Psoas muscle (tissue), 8 donors: Measurements from ENCODE around the gene PCDHA4. TPM values are rescaled to one million over a fixed set of nuclear protein-coding genes. Genes with fewer than 3 reads are reported as not detected.
"Not testable (repeated sequence)": the region's sequence is repeated elsewhere in the genome, so short reads cannot be mapped to it uniquely, and the experiment has no call there.

ENCODE experiments used
- ATAC-seq, 4 donors: fragments of 200-7000 bp; cut with Tn5 transposase; one replicate each; pipeline ENCODE4 v1.9.1; 2020; ENCODE audit warnings: moderate library complexity in 3 of 4, mild to moderate bottlenecking in 2 of 4
- DNase-seq, 2 donors: peaks; one replicate each; pipeline ENCODE4 v3.0.0-alpha.2; 2020
- H3K27ac ChIP-seq: fragments of 200-600 bp; one replicate; pipeline ENCODE4 v1.8.0; 2022
- H3K27me3 ChIP-seq, 3 donors: fragments of 200-600 bp in 1 of 3; one replicate each; pipeline versions ENCODE4 v1.6.1 to v1.8.0; 2013 to 2022; ENCODE audit warnings: low read length in 2 of 3, mild to moderate bottlenecking in 2 of 3, moderate library complexity in 1 of 3; ENCODE audit not compliant: insufficient read depth in 3 of 3
- H3K36me3 ChIP-seq, 2 donors: fragments of 200-600 bp in 1 of 2; one replicate each; pipeline versions ENCODE4 v1.6.1 to v1.8.0; 2013 to 2022; ENCODE audit warnings: low read depth in 1 of 2, mild to moderate bottlenecking in 1 of 2, moderate library complexity in 1 of 2; ENCODE audit not compliant: insufficient read depth in 1 of 2
- H3K4me1 ChIP-seq: fragments of 200-600 bp; one replicate; pipeline ENCODE4 v1.8.0; 2022
- H3K4me3 ChIP-seq: fragments of 200-600 bp; one replicate; pipeline ENCODE4 v1.8.0; 2022; ENCODE audit warnings: mild to moderate bottlenecking
- H3K9me3 ChIP-seq: fragments of 200-600 bp; one replicate; pipeline ENCODE4 v1.8.0; 2022
- CTCF ChIP-seq: fragments of 200-600 bp; IDR thresholded peaks from one replicate; pipeline ENCODE4 v1.8.0; 2022; ENCODE audit warnings: antibody characterized with exemption
- WGBS, 3 donors: extraction: QIAGEN DNeasy Blood & Tissue Kit; methylation state at CpG; one replicate each; pipeline versions ENCODE4 v1.1.6 to v1.1.7; 2013; 5-methylcytosine and 5-hydroxymethylcytosine counted together
- intact Hi-C, 2 donors: fragments of 100-400 bp; cut with DNase I; formaldehyde crosslinking; loops; one replicate each; pipeline versions ENCODE4 v1.11.0 to v1.14.2; 2022
- polyA plus RNA-seq, 3 donors: library from polyadenylated mRNA; stranded (reverse); fragments of 200-250 nt; gene quantifications; one replicate each; pipeline ENCODE4 v1.2.3, GENCODE V29; 2013
- total RNA-seq, 4 donors: library from RNA; stranded (reverse); fragmentation: NEBNext Ultra II Directional in 2 of 4; extraction: Animal tissue kit (Norgen Biotek cat#: 25700) in 2 of 4; gene quantifications; one replicate each; pipeline versions ENCODE4 v1.2.1 to v1.2.4, GENCODE V29; 2021 to 2023
- donor health status: healthy with polysubstance abuse.
- donor health status: DM: no; HTN: no; CAD: no; lungs with moderate emphysema.
- donor health status: Bipolar disorder and iron deficiency.
- donor health status: healthy.
- donor health status: DM: yes; HTN: yes; CAD: no.
- donor health status: DM: no; HTN: no; CAD: no.
- donor health status: DM: no; HTN: no; CAD: no.
- donor health status: DM: yes; HTN: yes; CAD: no.

Gene PCDHA4
- total and polyA plus RNA-seq, 7 donors: 0.01 to 0.08 (median 0.06) TPM; not detected in 2

- no peak overlapping the region for H3K27ac ChIP-seq
- no peak for ATAC-seq
- TF ChIP-seq CTCF: no peak
- no peaks in the 10 kb centered on the region for H3K4me1 ChIP-seq
- peaks cover 0 to 9% (median 4%) of the 10 kb centered on the region in 3 donors for H3K27me3 ChIP-seq
- H3K36me3 ChIP-seq: no peaks in the 10 kb centered on the region
- H3K4me3 ChIP-seq: no peak overlapping the region
- DNase-seq: no peak
- intact Hi-C loops: no loop called here
- WGBS, 3 donors: 33 to 45% (median 36%) methylated on average over 50 to 53 of the region's 53 CpGs
- H3K9me3 ChIP-seq: no peaks in the 10 kb centered on the region
These were observed 4.0 kb upstream of the PCDHA4 start for GRCh38 chr5:140802781-140803271.

GRCh38 chr5:140808241-140808888, 1.5 kb downstream of the PCDHA4 start:
- H3K4me3 ChIP-seq, H3K36me3 ChIP-seq, H3K9me3 ChIP-seq, H3K27ac ChIP-seq, H3K27me3 ChIP-seq, DNase-seq, ATAC-seq, H3K4me1 ChIP-seq, intact Hi-C loops: not testable (repeated sequence)
- 51 to 60% (median 55%) methylated on average over 62 of the region's 62 CpGs for WGBS, 3 donors

- H3K27ac ChIP-seq: no peak overlapping the region
- no peaks in the 10 kb centered on the region for H3K36me3 ChIP-seq
- intact Hi-C loops: no loop called here
- H3K4me1 ChIP-seq: no peaks in the 10 kb centered on the region
- DNase-seq: no peak
- ATAC-seq: no peak
- H3K4me3 ChIP-seq: no peak overlapping the region
- peaks cover 0 to 4% (median 0%) of the 10 kb centered on the region in 3 donors for H3K27me3 ChIP-seq
- no peak for TF ChIP-seq CTCF
- WGBS, 3 donors: 59 to 68% (median 64%) methylated on average over 42 to 43 of the region's 43 CpGs
- H3K9me3 ChIP-seq: peaks cover 4% of the 10 kb centered on the region
These were observed 2.0 kb downstream of the PCDHA4 start for GRCh38 chr5:140808889-140809291.

- no peak for DNase-seq
- H3K36me3 ChIP-seq: no peaks in the 10 kb centered on the region
- peaks cover 0 to 11% (median 2%) of the 10 kb centered on the region in 3 donors for H3K27me3 ChIP-seq
- H3K27ac ChIP-seq: no peak within 1 kb of the TSS
- H3K9me3 ChIP-seq: peaks cover 4% of the 10 kb centered on the region
- no peak within 1 kb of the TSS for H3K4me3 ChIP-seq
- peak; percentile 19 for TF ChIP-seq CTCF
- WGBS, 3 donors: 23 to 25% (median 24%) methylated on average over 35 to 39 of the region's 39 CpGs
- H3K4me1 ChIP-seq: no peaks in the 10 kb centered on the region
- ATAC-seq: no peak
- intact Hi-C loops: no loop called here
These were observed 14.8 kb downstream of the PCDHA4 start, which contains the start of gene PCDHA5 for GRCh38 chr5:140821375-140822280. Gene PCDHA5, plus strand, starts transcription at chr5:140821613.

GRCh38 chr5:140822281-140822629, 15.4 kb downstream of the PCDHA4 start:
- 21 to 27% (median 24%) methylated on average over 6 of the region's 6 CpGs for WGBS, 3 donors
- Histone ChIP-seq H3K27me3 (peaks cover 0 to 17% (median 2%) of the 10 kb centered on the region in 3 donors), H3K27ac (no peak overlapping the region), H3K36me3 (no peaks in the 10 kb centered on the region), H3K9me3 (peaks cover 4% of the 10 kb centered on the region), H3K4me3 (no peak overlapping the region), H3K4me1 (no peaks in the 10 kb centered on the region)
- no peak for TF ChIP-seq CTCF
- no peak for DNase-seq
- intact Hi-C loops: no loop called here
- ATAC-seq: no peak

- H3K4me3 ChIP-seq, H3K9me3 ChIP-seq, H3K27ac ChIP-seq, H3K4me1 ChIP-seq, intact Hi-C loops, DNase-seq, ATAC-seq, H3K36me3 ChIP-seq: not testable (repeated sequence)
- peaks cover 0 to 23% (median 3%) of the 10 kb centered on the region in 3 donors for H3K27me3 ChIP-seq
- 42 to 52% (median 44%) methylated on average over 48 of the region's 48 CpGs for WGBS, 3 donors
These were observed 16.1 kb downstream of the PCDHA4 start for GRCh38 chr5:140822969-140823368.
